ENCODE data around the gene METTL22. TPM values are rescaled to one million over a fixed set of nuclear protein-coding genes. Genes with fewer than 3 reads are reported as not detected.

METTL22 gene
- total and polyA plus RNA-seq, 10 of the 15 experiments (the other 5 are each of a cell fraction or from before 2014, with no cell fraction given): 6.4 to 34.7 (median 18.8) TPM

DNA sequence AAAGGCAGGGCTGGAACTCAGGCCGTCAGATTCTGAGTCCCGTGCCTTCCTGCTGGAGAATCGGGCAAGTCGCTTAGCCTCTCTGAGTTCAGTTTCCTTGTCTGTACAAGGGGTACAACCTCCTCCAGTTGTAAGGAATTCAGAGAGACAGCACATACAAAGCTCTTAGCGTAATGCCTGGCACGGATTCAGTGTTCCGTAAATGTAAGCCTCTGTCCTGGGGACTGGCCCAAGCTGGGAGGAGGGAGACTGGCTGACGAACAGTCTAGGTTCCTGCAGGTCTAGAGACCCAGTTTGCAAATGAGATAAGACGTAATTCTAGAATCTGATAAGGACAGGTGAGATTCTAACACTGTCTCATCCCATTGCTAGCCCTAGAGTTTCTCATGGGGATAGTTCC is 9.9 kb downstream of the METTL22 start:
- H3K79me2 ChIP-seq (ENCODE audit: control insufficient read depth, insufficient read depth, low read length): no peaks in the 10 kb centered on the region
- H4K20me1 ChIP-seq (ENCODE audit: control insufficient read depth, insufficient read depth): no peaks in the 10 kb centered on the region
- H3K4me2 ChIP-seq (ENCODE audit: control insufficient read depth, insufficient read depth): no peak overlapping the region
- CTCF ChIA-PET: no interaction called here
- no TSS peak for BruUV-seq (replicated peaks)
- H3K4me1 ChIP-seq (ENCODE audit: control insufficient read depth, insufficient read depth, low read length): no peaks in the 10 kb centered on the region
- no peaks in the 10 kb centered on the region for H3K9me3 ChIP-seq (replicated peaks; ENCODE audit: control insufficient read depth, insufficient read depth, low read length)
- H3K27ac ChIP-seq (ENCODE audit: control insufficient read depth, insufficient read depth): no peak overlapping the region
- H2AFZ ChIP-seq (ENCODE audit: control insufficient read depth, low read depth, low read length): no peak overlapping the region
- RAD21 ChIA-PET (ENCODE audit: unreplicated experiment): no interaction called here
- ATAC-seq (no peak), FAIRE-seq (no peak), DNase-seq (ENCODE audit: low read depth, low spot score) (no peak)
- SMC1A ChIA-PET (ENCODE audit: uncharacterized antibody, unreplicated experiment): no interaction called here
- POLR2A ChIA-PET: no interaction called here
- WGBS (ENCODE audit: insufficient coverage, insufficient replicate concordance, low lambda C conversion rate, missing lambda C conversion rate): 95% methylated on average over 9 of the region's 9 CpGs
- no peak overlapping the region for H3K4me3 ChIP-seq
- H3K9ac ChIP-seq (ENCODE audit: control insufficient read depth, insufficient read depth, low read length): no peak overlapping the region
- TF ChIP-seq EED (IDR thresholded peaks at IDR 0.05; ENCODE audit: low read depth): no peak
- intact Hi-C loops (cut with micrococcal nuclease; ENCODE audit: unreplicated experiment): no loop called here
- peaks cover 12 to 22% of the 10 kb centered on the region in 2 experiments for H3K36me3 ChIP-seq (ENCODE audit: control insufficient read depth in 2 of 2, insufficient read depth in 2 of 2, low read length in 1 of 2)
- in situ Hi-C loops (cut with MboI): no loop called here
- H3K27me3 ChIP-seq (replicated peaks in 1 of 2; ENCODE audit: control insufficient read depth in 2 of 2, insufficient read depth in 2 of 2, low read length in 1 of 2): no peaks in the 10 kb centered on the region

DNA sequence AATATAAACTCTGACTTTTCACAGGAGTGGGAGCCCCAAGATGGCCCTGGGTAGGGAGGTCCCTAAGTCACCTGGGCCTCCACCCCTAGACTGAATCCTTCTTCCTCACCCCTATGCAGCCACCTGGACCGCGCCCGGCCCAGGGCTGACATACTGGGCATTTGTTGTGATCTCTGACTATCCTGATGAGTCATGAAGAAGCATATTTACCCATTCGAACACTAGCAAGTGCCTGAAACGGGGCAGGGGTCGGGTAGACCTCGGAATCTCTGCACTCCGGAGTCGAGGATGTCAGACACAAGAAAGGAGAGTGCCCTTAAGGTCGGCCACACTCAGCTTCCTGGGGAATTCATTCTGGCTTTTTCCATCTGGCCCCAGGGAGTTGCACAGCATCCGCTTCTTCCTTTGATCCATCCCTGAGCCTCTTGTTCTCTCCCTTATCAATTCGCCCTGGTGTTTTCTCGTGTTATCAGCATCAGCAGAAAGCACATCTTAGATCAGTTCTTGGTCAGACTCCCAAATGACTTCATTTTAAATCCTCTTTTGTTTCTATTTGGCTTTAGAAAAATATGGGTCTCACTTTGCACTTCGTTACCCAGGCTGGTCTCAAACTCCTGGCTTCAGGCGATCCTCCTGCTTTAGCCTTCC is 10.4 kb downstream of the METTL22 start:
- ChIA-PET POLR2A (no interaction called here), CTCF (no interaction called here), SMC1A (ENCODE audit: uncharacterized antibody, unreplicated experiment) (no interaction called here), RAD21 (ENCODE audit: unreplicated experiment) (no interaction called here)
- H4K20me1 ChIP-seq (ENCODE audit: control insufficient read depth, insufficient read depth): no peaks in the 10 kb centered on the region
- H3K27ac ChIP-seq (ENCODE audit: control insufficient read depth, insufficient read depth): no peak overlapping the region
- H3K27me3 ChIP-seq (replicated peaks in 1 of 2; ENCODE audit: control insufficient read depth in 2 of 2, insufficient read depth in 2 of 2, low read length in 1 of 2): no peaks in the 10 kb centered on the region
- H3K9ac ChIP-seq (ENCODE audit: control insufficient read depth, insufficient read depth, low read length): no peak overlapping the region
- H3K4me2 ChIP-seq (ENCODE audit: control insufficient read depth, insufficient read depth): no peak overlapping the region
- ATAC-seq (no peak), DNase-seq (ENCODE audit: low read depth, low spot score) (no peak), FAIRE-seq (no peak)
- in situ Hi-C loops (cut with MboI): no loop called here
- H3K36me3 ChIP-seq (ENCODE audit: control insufficient read depth in 2 of 2, insufficient read depth in 2 of 2, low read length in 1 of 2): peaks cover 12 to 24% of the 10 kb centered on the region in 2 experiments
- no peaks in the 10 kb centered on the region for H3K9me3 ChIP-seq (replicated peaks; ENCODE audit: control insufficient read depth, insufficient read depth, low read length)
- H3K79me2 ChIP-seq (ENCODE audit: control insufficient read depth, insufficient read depth, low read length): no peaks in the 10 kb centered on the region
- no peaks in the 10 kb centered on the region for H3K4me1 ChIP-seq (ENCODE audit: control insufficient read depth, insufficient read depth, low read length)
- intact Hi-C loops (cut with micrococcal nuclease; ENCODE audit: unreplicated experiment): no loop called here
- WGBS (ENCODE audit: insufficient coverage, insufficient replicate concordance, low lambda C conversion rate, missing lambda C conversion rate): 78% methylated on average over 15 of the region's 15 CpGs
- H3K4me3 ChIP-seq: no peak overlapping the region
- no peak overlapping the region for H2AFZ ChIP-seq (ENCODE audit: control insufficient read depth, low read depth, low read length)
- no TSS peak for BruUV-seq (replicated peaks)
- TF ChIP-seq POLR2AphosphoS2 (IDR thresholded peaks at IDR 0.05; ENCODE audit: low read depth, low read length) (no peak), ZZZ3 (IDR thresholded peaks at IDR 0.05; ENCODE audit: control insufficient read depth, insufficient read length, low read depth) (no peak), EZH2 (IDR thresholded peaks at IDR 0.05; ENCODE audit: borderline replicate concordance, control insufficient read depth, low read depth, low read length) (no peak), HDAC6 (IDR thresholded peaks at IDR 0.05; ENCODE audit: unreplicated experiment) (no peak), POLR2A (IDR thresholded peaks at IDR 0.05; ENCODE audit: low read depth, low read length) (no peak), SIN3A (IDR thresholded peaks at IDR 0.05; ENCODE audit: low read depth, low read length) (no peak)
- TF ChIP-seq, protein P1, sequence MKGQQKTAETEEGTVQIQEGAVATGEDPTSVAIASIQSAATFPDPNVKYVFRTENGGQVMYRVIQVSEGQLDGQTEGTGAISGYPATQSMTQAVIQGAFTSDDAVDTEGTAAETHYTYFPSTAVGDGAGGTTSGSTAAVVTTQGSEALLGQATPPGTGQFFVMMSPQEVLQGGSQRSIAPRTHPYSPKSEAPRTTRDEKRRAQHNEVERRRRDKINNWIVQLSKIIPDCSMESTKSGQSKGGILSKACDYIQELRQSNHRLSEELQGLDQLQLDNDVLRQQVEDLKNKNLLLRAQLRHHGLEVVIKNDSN (IDR thresholded peaks at IDR 0.05; ENCODE audit: borderline replicate concordance, extremely low read length, insufficient read depth, low read depth, low read length): no peak
- TF ChIP-seq, protein P2, sequence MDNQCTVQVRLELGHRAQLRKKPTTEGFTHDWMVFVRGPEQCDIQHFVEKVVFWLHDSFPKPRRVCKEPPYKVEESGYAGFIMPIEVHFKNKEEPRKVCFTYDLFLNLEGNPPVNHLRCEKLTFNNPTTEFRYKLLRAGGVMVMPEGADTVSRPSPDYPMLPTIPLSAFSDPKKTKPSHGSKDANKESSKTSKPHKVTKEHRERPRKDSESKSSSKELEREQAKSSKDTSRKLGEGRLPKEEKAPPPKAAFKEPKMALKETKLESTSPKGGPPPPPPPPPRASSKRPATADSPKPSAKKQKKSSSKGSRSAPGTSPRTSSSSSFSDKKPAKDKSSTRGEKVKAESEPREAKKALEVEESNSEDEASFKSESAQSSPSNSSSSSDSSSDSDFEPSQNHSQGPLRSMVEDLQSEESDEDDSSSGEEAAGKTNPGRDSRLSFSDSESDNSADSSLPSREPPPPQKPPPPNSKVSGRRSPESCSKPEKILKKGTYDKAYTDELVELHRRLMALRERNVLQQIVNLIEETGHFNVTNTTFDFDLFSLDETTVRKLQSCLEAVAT (IDR thresholded peaks at IDR 0.05): no peak
- TF ChIP-seq, protein P3, sequence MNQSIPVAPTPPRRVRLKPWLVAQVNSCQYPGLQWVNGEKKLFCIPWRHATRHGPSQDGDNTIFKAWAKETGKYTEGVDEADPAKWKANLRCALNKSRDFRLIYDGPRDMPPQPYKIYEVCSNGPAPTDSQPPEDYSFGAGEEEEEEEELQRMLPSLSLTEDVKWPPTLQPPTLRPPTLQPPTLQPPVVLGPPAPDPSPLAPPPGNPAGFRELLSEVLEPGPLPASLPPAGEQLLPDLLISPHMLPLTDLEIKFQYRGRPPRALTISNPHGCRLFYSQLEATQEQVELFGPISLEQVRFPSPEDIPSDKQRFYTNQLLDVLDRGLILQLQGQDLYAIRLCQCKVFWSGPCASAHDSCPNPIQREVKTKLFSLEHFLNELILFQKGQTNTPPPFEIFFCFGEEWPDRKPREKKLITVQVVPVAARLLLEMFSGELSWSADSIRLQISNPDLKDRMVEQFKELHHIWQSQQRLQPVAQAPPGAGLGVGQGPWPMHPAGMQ (IDR thresholded peaks at IDR 0.05; ENCODE audit: borderline replicate concordance): no peak
- TF ChIP-seq, protein P4, sequence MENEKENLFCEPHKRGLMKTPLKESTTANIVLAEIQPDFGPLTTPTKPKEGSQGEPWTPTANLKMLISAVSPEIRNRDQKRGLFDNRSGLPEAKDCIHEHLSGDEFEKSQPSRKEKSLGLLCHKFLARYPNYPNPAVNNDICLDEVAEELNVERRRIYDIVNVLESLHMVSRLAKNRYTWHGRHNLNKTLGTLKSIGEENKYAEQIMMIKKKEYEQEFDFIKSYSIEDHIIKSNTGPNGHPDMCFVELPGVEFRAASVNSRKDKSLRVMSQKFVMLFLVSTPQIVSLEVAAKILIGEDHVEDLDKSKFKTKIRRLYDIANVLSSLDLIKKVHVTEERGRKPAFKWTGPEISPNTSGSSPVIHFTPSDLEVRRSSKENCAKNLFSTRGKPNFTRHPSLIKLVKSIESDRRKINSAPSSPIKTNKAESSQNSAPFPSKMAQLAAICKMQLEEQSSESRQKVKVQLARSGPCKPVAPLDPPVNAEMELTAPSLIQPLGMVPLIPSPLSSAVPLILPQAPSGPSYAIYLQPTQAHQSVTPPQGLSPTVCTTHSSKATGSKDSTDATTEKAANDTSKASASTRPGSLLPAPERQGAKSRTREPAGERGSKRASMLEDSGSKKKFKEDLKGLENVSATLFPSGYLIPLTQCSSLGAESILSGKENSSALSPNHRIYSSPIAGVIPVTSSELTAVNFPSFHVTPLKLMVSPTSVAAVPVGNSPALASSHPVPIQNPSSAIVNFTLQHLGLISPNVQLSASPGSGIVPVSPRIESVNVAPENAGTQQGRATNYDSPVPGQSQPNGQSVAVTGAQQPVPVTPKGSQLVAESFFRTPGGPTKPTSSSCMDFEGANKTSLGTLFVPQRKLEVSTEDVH (IDR thresholded peaks at IDR 0.05; ENCODE audit: low read depth, partially characterized antibody): no peak

Data from GM12878 (cell line).